ENCODE data around the gene GZF1. TPM values are rescaled to one million over a fixed set of nuclear protein-coding genes. Genes with fewer than 3 reads are reported as not detected.

GZF1 gene
- total RNA-seq, 1 donor from 2014 or later, result 28.3 TPM

GRCh38 chr20:23375827-23376226 is 13.8 kb downstream of the GZF1 start:
- H3K27me3 Mint-ChIP-seq (ENCODE audit: unreplicated experiment), result no peaks in the 10 kb centered on the region
- TF ChIP-seq CTCF (IDR thresholded peaks at IDR 0.05; ENCODE audit: partially characterized antibody, unreplicated experiment), result no peak
- no peaks in the 10 kb centered on the region for H3K4me1 Mint-ChIP-seq (ENCODE audit: low read depth, unreplicated experiment)
- H3K27ac Mint-ChIP-seq (ENCODE audit: unreplicated experiment), result no peak overlapping the region
- no peak overlapping the region for H3K4me3 Mint-ChIP-seq (ENCODE audit: unreplicated experiment)
- H3K9me3 Mint-ChIP-seq (ENCODE audit: unreplicated experiment), result peaks cover 2% of the 10 kb centered on the region
- peaks cover 1% of the 10 kb centered on the region for H3K36me3 Mint-ChIP-seq (ENCODE audit: unreplicated experiment)
- no peak for DNase-seq

- Mint-ChIP-seq H3K27ac (ENCODE audit: unreplicated experiment) (no peak overlapping the region), H3K27me3 (ENCODE audit: unreplicated experiment) (no peaks in the 10 kb centered on the region), H3K4me1 (ENCODE audit: low read depth, unreplicated experiment) (no peaks in the 10 kb centered on the region), H3K36me3 (ENCODE audit: unreplicated experiment) (peaks cover 11% of the 10 kb centered on the region), H3K4me3 (ENCODE audit: unreplicated experiment) (no peak overlapping the region), H3K9me3 (ENCODE audit: unreplicated experiment) (peaks cover 2% of the 10 kb centered on the region)
- TF ChIP-seq CTCF (IDR thresholded peaks at IDR 0.05; ENCODE audit: partially characterized antibody, unreplicated experiment), result no peak
- DNase-seq, result no peak
Observed at GRCh38 chr20:23379772-23380171, 17.8 kb downstream of the GZF1 start.

- Mint-ChIP-seq H3K4me3 (ENCODE audit: unreplicated experiment) (no peak overlapping the region), H3K27me3 (ENCODE audit: unreplicated experiment) (no peaks in the 10 kb centered on the region), H3K27ac (ENCODE audit: unreplicated experiment) (no peak overlapping the region), H3K36me3 (ENCODE audit: unreplicated experiment) (peaks cover 11% of the 10 kb centered on the region), H3K9me3 (ENCODE audit: unreplicated experiment) (peaks cover 2% of the 10 kb centered on the region), H3K4me1 (ENCODE audit: low read depth, unreplicated experiment) (no peaks in the 10 kb centered on the region)
- TF ChIP-seq CTCF (IDR thresholded peaks at IDR 0.05; ENCODE audit: partially characterized antibody, unreplicated experiment), result no peak
- no peak for DNase-seq
Observed at GRCh38 chr20:23381876-23382275, 19.9 kb downstream of the GZF1 start.

- no peak for DNase-seq
- peaks cover 11% of the 10 kb centered on the region for H3K36me3 Mint-ChIP-seq (ENCODE audit: unreplicated experiment)
- H3K4me3 Mint-ChIP-seq (ENCODE audit: unreplicated experiment), result no peak overlapping the region
- peaks cover 3% of the 10 kb centered on the region for H3K27me3 Mint-ChIP-seq (ENCODE audit: unreplicated experiment)
- no peak for TF ChIP-seq CTCF (IDR thresholded peaks at IDR 0.05; ENCODE audit: partially characterized antibody, unreplicated experiment)
- H3K27ac Mint-ChIP-seq (ENCODE audit: unreplicated experiment), result no peak overlapping the region
- H3K4me1 Mint-ChIP-seq (ENCODE audit: low read depth, unreplicated experiment), result no peaks in the 10 kb centered on the region
- H3K9me3 Mint-ChIP-seq (ENCODE audit: unreplicated experiment), result no peaks in the 10 kb centered on the region
Observed at GRCh38 chr20:23386304-23387117, 24.5 kb downstream of the GZF1 start.

- Mint-ChIP-seq H3K27ac (ENCODE audit: unreplicated experiment) (no peak overlapping the region), H3K27me3 (ENCODE audit: unreplicated experiment) (peaks cover 3% of the 10 kb centered on the region), H3K4me3 (ENCODE audit: unreplicated experiment) (no peak overlapping the region), H3K36me3 (ENCODE audit: unreplicated experiment) (peaks cover 11% of the 10 kb centered on the region), H3K9me3 (ENCODE audit: unreplicated experiment) (no peaks in the 10 kb centered on the region), H3K4me1 (ENCODE audit: low read depth, unreplicated experiment) (peaks cover 5% of the 10 kb centered on the region)
- no peak for TF ChIP-seq CTCF (IDR thresholded peaks at IDR 0.05; ENCODE audit: partially characterized antibody, unreplicated experiment)
- no peak for DNase-seq
Observed at GRCh38 chr20:23387118-23387443, 25.1 kb downstream of the GZF1 start.

Data from glutamatergic neuron (in vitro differentiated cells).